D341Med (cell line): ENCODE results near the gene ARFGEF3.
A peak's percentile ranks its signal among the peaks of the same experiment; 100 is the strongest.
"Not testable (repeated sequence)": the region's sequence is repeated elsewhere in the genome, so short reads cannot be mapped to it uniquely, and the experiment has no call there.

ENCODE experiments used
- DNase-seq: peaks from one replicate; pipeline ENCODE4 v3.0.0; 2012; ENCODE audit warnings: low spot score

The ARFGEF3 gene

GRCh38 chr6:138271451-138271850 lies 109.7 kb downstream of the ARFGEF3 start:
- DNase-seq: no peak

DNA sequence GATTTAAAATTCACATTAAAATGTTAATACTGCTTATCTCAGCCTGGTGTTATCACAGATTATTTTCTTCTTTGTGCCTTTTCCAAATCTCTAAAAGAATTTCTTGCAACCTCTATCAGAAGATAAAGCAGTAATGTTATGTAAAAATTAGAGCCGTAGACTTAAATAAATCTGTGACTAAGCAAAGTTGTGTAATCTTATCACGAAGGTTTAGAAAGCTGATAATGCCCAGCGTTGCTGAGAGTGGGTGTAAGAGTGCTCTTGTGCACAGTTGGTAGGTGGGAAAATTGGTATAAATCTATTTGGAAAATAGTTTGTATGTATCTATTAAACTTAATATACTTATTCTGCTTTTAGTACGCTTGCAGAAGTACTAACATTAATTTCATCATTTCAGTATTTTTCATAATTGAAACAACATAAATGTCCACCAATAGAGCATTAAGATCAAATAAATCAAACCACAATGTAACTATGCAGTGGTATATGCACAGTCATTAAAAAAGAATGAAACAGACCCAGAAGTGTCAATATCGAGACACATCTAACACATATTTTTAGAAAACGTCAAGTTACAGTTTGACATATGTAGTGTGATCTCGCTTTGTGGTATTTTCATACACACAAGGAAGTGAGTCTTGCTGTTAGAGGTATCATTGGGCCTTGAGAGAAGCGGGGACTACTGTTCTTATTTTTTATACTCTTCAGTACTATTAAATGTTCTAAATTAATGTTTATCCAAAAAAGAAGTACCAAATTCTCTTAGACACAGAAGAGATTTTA lies 111.0 kb downstream of the ARFGEF3 start:
- DNase-seq: no peak

GRCh38 chr6:138275976-138276375 lies 114.2 kb downstream of the ARFGEF3 start:
- no peak for DNase-seq

DNA sequence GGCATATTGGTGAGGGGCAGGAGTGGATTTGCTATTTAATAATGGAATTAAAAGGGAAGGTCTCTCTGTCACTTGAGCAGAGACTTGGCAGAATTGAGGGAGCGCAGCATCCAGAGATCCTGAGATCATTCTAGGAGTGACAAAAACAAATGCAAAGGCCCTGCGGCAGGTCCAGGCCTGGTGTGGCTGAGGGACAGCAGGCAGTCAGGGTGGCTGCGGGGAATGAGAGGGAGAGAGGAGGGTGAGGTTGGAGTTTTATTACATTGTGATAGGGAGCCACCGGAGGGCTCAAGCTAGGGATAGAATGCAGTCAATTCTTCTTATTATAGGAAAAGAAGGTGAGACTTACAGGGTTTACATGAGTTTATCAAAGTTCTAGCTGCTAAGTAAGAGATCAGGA lies 116.1 kb downstream of the ARFGEF3 start:
- no peak for DNase-seq

DNA sequence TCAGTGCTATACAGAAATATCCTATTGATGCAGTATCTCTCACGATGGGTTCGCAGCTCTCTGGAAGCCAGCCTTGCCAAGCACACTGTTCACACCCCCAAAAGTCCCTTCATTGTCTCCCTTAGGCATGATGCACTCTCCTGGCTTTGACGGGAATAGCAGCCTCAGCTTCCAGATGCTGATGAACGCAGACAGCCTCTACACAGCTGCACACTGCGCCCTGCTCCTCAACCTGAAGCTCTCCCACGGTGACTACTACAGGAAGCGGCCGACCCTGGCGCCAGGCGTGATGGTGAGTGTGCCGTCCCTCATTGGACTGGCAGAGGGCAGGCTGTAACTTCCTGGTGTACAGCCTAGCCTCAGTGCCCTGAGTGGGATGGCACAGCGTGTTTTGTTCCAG lies 116.6 kb downstream of the ARFGEF3 start:
- no peak for DNase-seq

- no peak for DNase-seq
Observed at GRCh38 chr6:138285800-138286199, 124.1 kb downstream of the ARFGEF3 start.

DNA sequence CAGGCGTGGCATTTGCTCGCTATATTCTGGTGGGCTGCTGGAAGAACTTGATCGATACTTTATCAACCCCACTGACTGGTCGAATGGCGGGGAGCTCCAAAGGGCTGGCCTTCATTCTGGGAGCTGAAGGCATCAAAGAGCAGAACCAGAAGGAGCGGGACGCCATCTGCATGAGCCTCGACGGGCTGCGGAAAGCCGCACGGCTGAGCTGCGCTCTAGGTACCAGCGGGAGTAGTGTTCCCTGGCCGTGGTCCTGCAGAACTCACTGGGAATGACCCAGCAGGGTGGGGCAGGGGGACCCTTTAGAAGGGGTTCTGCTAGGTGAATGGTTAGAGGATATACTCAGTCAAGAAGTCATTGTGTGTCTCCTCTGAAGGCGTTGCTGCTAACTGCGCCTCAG lies 125.0 kb downstream of the ARFGEF3 start:
- DNase-seq: no peak

- peak; percentile 45 for DNase-seq
Observed at GRCh38 chr6:138287144-138287955, 125.6 kb downstream of the ARFGEF3 start.

- not testable (repeated sequence) for DNase-seq
Observed at GRCh38 chr6:138288428-138289085, 126.8 kb downstream of the ARFGEF3 start.

GRCh38 chr6:138289739-138290138 lies 128.0 kb downstream of the ARFGEF3 start:
- peak; percentile 43 for DNase-seq

DNA sequence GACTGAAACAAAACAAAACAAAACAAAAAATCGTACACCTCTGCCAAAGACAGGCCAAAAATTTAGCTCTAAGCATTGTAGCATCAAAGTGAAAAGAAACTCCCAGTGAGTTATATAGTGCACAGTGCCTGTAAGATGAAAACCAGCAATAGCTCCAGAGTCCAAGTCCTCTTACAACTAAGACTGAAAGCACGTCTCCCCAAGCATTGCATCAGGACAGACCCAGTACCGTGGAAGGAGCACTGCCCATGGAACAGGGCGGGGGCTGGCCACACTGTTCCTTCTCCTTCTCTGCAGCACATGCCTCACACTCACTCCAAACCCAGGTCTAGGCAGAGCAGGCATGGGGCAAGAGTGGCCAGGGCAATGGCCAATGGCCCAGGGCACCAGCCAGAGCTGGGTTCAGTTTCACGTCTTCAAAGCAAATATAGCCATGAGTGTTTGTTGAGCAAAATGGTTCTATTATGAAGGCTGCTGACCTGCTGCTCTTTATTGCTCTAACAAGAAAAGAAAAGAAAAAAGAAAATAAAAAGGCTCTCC lies 128.8 kb downstream of the ARFGEF3 start:
- DNase-seq: no peak

- DNase-seq: no peak
Observed at GRCh38 chr6:138291036-138291848, 129.5 kb downstream of the ARFGEF3 start.

- no peak for DNase-seq
Observed at GRCh38 chr6:138291849-138292181, 130.1 kb downstream of the ARFGEF3 start.

DNA sequence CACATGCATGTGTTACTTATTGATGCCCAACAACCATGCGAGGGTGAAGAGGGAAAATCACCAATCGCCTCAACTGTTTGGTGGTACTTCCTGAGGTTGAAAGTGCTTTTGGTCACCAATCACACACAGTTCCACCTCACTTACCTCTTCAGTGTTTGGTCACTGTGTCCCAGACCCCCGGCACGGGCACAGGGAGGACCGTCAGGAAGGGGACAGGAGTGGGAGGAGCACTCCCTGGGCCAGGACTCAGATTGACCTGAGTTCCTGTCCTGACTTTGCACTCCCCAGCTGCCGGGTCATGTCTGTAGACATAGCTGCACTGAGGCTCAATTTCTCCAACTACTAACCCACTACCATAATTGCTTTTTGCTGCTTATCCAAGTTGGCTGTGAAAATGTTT lies 130.7 kb downstream of the ARFGEF3 start:
- DNase-seq: no peak

DNA sequence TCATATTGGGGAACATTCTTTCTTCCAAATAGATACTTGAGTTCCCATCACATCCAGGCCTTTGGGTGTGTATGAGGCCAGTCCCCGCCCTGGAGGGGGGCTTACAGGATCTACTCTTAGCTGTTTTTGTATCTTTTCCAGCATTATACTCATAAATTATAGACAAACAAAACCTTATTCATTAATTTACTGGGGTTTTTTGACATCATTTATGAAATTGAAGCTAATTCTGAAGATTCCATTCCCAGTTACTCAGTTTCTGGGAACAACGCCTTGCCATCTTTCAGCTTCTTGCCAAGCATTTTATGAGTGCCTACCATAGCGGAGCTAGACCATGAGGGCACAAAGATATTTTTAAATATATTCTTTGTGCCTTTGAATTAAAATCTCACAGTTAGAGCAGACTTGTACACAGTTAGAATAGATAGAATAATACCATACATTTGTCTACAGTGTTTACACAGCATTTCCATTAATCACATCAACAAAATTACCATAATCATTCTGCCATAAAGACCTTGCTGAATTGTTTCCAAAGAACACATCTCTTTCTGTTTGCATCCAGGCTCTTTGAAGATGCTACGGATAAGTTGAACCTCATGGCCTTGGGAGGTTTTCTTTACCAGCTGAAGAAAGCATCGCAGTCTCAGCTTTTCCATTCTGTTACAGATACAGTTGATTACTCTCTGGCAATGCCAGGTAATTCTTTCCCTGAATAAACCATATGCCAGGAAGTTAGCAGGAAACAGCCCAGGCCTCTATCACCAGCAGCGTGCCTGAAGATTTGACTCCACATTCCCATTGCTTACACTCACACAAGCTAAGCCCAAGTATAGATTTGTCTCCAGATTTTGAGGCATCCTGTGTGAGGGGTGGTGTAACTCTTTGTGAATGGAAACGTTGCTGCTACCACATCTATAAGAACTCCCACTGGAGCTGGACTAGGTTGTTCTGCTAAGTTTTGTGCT lies 132.0 kb downstream of the ARFGEF3 start:
- DNase-seq: no peak

GRCh38 chr6:138296381-138296780 lies 134.6 kb downstream of the ARFGEF3 start:
- DNase-seq: no peak

DNA sequence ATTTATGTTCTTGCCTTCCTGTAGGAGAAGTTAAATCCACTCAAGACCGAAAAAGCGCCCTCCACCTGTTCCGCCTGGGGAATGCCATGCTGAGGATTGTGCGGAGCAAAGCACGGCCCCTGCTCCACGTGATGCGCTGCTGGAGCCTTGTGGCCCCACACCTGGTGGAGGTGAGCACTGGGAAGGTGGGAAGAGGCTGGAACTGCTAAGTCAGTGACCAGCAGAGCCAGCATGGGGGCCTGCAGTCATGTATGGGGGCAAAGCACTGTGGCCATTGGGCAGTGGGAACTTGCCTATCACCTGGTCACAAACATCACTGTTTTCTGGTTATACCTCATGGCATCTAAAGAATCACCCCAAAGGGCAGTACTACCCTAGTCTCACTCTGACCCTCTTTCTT lies 135.0 kb downstream of the ARFGEF3 start:
- DNase-seq: no peak

- DNase-seq: no peak
Observed at GRCh38 chr6:138297761-138298298, 136.1 kb downstream of the ARFGEF3 start.

- no peak for DNase-seq
Observed at GRCh38 chr6:138300469-138300868, 138.7 kb downstream of the ARFGEF3 start.

DNA sequence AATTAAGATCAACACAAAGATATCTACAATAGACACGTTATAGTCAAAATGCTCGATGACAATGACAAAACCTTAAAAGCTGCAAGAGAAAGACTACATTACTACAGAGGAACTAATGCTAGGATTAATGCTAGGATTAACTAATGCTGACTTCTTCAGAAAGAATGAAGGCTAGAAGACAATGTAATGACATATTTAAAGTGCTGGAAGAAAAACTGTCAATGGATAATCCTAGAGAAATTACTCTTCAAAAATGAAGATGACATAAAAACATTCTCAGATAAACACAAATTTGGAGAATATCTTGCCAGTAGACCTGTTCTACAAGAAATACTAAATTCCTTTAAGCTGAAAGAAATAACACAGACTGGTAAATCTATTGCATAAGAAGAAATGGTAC lies 140.8 kb downstream of the ARFGEF3 start:
- DNase-seq: no peak
